Tibial artery (tissue), 4 donors: ENCODE data around the gene OR6C3.
"Not testable (repeated sequence)": the region's sequence is repeated elsewhere in the genome, so short reads cannot be mapped to it uniquely, and the experiment has no call there.

Experiments used
- DNase-seq, 2 donors: peaks; one replicate each; pipeline ENCODE4 v3.0.0-alpha.2; 2019
- H3K27ac ChIP-seq, 2 donors: fragments of 200-600 bp; sonication (generic) in 1 of 2; 1 replicate in 1 of 2; 2 replicates in 1 of 2; pipeline ENCODE4 v1.5.1; 2018 to 2019; ENCODE audit warnings: mild to moderate bottlenecking in 1 of 2
- H3K27me3 ChIP-seq, 2 donors: fragments of 200-600 bp; sonication (generic) in 1 of 2; one replicate each; pipeline versions ENCODE4 v1.5.1 to v1.6.0; 2016 to 2019
- H3K36me3 ChIP-seq, 3 donors: fragments of 200-600 bp; sonication (generic) in 2 of 3; one replicate each; pipeline ENCODE4 v1.5.1; 2016 to 2019; ENCODE audit warnings: mild to moderate bottlenecking in 2 of 3
- H3K4me1 ChIP-seq, 4 donors: fragments of 200-600 bp; sonication (generic) in 2 of 4; 1 replicate in 3 of 4; 2 replicates in 1 of 4; pipeline ENCODE4 v1.5.1; 2016 to 2019
- H3K4me3 ChIP-seq, 2 donors: fragments of 200-600 bp; sonication (generic) in 1 of 2; 1 replicate in 1 of 2; 2 replicates in 1 of 2; pipeline ENCODE4 v1.5.1; 2018 to 2019; ENCODE audit warnings: mild to moderate bottlenecking in 2 of 2
- H3K9me3 ChIP-seq, 3 donors: fragments of 200-600 bp; sonication (generic) in 1 of 3; one replicate each; pipeline ENCODE4 v1.5.1; 2016 to 2019
- CTCF ChIP-seq, 2 experiments: fragments of 200-600 bp in 1 of 2; fragments of 450-650 bp in 1 of 2; IDR thresholded peaks; one replicate each; pipeline ENCODE4 v1.5.1; 2017 to 2019; ENCODE audit warnings: antibody characterized with exemption in 2 of 2, mild to moderate bottlenecking in 1 of 2, moderate library complexity in 1 of 2
- intact Hi-C: fragments of 100-400 bp; cut with DNase I; formaldehyde crosslinking; loops from one replicate; pipeline ENCODE4 v1.15.0; 2023; ENCODE audit warnings: low total_unique reads

OR6C3 gene

GRCh38 chr12:55336002-55336401 is 5.5 kb downstream of the OR6C3 start:
- H3K9me3 ChIP-seq, result no peaks in the 10 kb centered on the region
- no peak for TF ChIP-seq CTCF (IDR thresholded peaks at IDR 0.05)
- no peak overlapping the region for H3K4me3 ChIP-seq
- no peaks in the 10 kb centered on the region for H3K36me3 ChIP-seq
- no peaks in the 10 kb centered on the region for H3K4me1 ChIP-seq
- intact Hi-C loops, result no loop called here
- H3K27me3 ChIP-seq, result no peaks in the 10 kb centered on the region
- no peak overlapping the region for H3K27ac ChIP-seq
- DNase-seq, result no peak

- H3K9me3 ChIP-seq, DNase-seq, H3K36me3 ChIP-seq, H3K27me3 ChIP-seq, H3K4me1 ChIP-seq, H3K4me3 ChIP-seq, intact Hi-C loops, H3K27ac ChIP-seq: not testable (repeated sequence)
Observed at GRCh38 chr12:55355338-55355737, 24.8 kb downstream of the OR6C3 start.

- DNase-seq, result no peak
- no peak for TF ChIP-seq CTCF (IDR thresholded peaks at IDR 0.05)
Observed at GRCh38 chr12:55362675-55363074, 32.1 kb downstream of the OR6C3 start, which contains the start of gene OR6C75. Gene OR6C75 (plus strand): TSS chr12:55362975. CDS start chr12:55365111, 2,136 bp downstream.

GRCh38 chr12:55365086-55365485 is 34.5 kb downstream of the OR6C3 start:
- Histone ChIP-seq H3K4me1 (no peaks in the 10 kb centered on the region), H3K4me3 (no peak overlapping the region), H3K27ac (no peak overlapping the region), H3K9me3 (no peaks in the 10 kb centered on the region), H3K27me3 (no peaks in the 10 kb centered on the region), H3K36me3 (no peaks in the 10 kb centered on the region)
- no peak for DNase-seq
- TF ChIP-seq CTCF (IDR thresholded peaks at IDR 0.05), result no peak
- intact Hi-C loops, result no loop called here

More at GRCh38 chr12:55362675-55363074, 32.1 kb downstream of the OR6C3 start, which contains the start of gene OR6C75:
- Histone ChIP-seq H3K27me3 (no peaks in the 10 kb centered on the region), H3K9me3 (no peaks in the 10 kb centered on the region), H3K27ac (no peak within 1 kb of the TSS), H3K4me3 (no peak within 1 kb of the TSS), H3K4me1 (no peaks in the 10 kb centered on the region), H3K36me3 (no peaks in the 10 kb centered on the region)
- intact Hi-C loops, result no loop called here

GRCh38 chr12:55372521-55372920 is 42.0 kb downstream of the OR6C3 start:
- Histone ChIP-seq H3K9me3 (no peaks in the 10 kb centered on the region), H3K4me3 (no peak overlapping the region), H3K4me1 (no peaks in the 10 kb centered on the region), H3K27me3 (no peaks in the 10 kb centered on the region), H3K27ac (no peak overlapping the region), H3K36me3 (no peaks in the 10 kb centered on the region)
- no peak for DNase-seq
- intact Hi-C loops, result no loop called here
- TF ChIP-seq CTCF (IDR thresholded peaks at IDR 0.05), result no peak
